HG02588 (cell line): ENCODE data around the gene FGF22.
A peak's percentile ranks its signal among the peaks of the same experiment; 100 is the strongest.
"Not testable (repeated sequence)": the region's sequence is repeated elsewhere in the genome, so short reads cannot be mapped to it uniquely, and the experiment has no call there.

ENCODE experiments used
- ATAC-seq: cut with Tn5 transposase; IDR thresholded peaks from one replicate; pipeline ENCODE4 v1.9.1; 2021; ENCODE audit warnings: mild to moderate bottlenecking, moderate library complexity; ENCODE audit not compliant: unreplicated experiment

FGF22 gene

DNA sequence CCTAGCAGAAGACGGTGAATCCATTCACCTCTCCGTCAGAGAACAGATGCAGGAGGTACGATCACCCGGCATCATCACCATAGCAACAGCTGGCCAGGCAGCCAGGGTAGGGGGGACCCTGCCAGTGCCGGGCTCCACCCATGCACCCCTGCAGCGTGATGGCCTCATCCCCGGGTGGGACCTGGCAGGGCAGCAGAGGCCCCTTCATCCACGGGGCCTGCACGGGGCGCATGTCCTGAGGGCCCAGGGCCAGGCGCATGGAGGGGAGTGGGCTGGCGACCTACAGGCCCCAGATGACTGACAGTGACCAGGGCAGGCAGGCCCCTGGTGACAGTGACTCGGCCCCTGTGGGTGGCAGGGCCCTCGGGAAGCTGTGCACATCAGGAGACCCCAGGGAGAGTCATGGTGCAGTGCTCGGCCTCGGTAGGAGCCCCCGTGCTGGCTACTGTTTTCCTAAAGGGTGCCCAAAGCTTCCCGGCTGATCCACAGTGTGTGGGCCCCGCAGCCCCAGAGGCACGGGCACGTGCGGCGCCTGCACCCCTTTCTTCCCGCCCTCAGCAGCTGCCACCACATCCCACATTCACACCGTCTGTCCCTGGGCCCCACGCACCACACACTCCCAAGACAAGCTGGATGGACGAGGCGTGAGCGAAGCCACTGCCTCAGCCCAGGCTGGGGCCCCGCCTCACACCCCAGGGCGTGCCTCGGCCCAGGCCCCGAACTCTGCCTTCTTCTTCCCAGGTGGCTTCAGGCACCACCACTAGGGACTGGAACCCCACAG is 18.6 kb downstream of the FGF22 start:
- no peak for ATAC-seq

DNA sequence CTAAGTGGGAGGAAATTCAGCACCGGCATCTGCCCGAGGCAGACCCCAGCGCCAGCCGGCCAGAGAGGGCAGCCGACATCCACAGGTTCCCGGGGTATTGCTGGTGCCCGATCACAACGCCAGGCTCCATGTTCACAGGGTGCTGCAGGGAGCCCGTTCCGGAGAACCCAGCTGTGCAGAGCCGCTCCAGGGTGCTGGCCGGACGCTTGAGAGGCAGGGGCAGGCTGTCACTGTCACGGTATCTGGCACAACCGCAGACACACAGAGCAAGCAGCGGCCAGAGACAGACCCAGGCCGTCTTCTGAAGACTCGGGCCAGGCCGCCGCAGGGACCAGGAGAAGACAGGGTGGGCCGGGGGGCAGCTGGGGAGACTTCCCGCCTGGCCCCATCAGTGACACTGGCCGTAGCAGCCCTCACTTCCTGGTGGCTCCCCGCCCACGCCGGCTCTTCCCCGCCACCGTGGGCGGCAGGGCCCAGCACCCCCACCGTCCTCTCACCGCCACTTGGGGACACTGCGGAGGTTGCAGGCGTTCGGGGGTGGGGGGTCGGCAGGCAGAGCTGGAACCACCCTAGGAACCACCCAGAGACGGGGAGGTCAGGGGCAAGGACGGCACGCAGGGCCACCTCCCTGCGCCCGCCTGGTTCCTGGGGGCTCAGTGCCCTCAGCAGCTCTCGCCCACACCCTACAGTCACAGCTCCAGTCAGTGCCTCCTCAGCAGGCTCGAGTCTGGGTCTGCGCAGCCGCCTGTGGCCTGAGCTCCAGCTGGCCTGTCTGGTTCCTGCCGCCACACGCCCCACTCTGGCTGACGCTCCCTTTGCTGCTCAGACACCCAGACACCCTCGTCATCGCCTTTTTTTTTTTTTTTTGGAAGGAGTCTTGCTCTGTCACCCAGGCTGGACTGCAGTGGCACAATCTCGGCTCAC is 19.5 kb downstream of the FGF22 start:
- ATAC-seq = no peak

DNA sequence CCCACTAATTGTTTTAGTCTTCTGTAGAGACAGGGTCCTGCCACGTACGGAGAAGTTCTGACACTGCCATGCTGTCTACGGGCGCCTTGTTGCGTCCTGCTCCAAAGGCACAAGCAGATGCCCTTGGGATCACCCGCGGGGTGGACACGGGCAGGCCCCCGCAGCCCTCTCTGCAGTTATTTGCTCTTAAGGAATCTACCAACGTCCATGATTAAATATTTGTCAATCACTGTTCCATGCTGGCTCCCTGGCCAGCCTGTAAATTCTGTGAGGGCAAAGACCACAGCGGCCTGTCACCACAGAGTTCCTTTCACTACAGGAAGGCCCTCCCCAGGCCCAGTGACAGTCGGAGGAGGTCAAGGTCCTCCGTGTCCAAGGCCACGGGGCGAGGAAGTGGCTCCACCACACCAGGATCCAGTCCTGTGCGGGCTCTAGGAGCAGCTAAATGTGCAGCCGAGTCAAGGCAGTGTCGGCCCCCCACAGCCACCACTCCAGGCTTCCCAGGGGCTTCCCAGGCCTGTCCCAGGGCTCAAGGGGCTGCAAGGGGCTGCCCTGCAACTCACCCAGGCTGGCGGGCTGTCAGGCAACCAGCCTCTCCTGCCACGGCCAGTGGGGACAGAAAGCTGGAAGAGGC is 21.2 kb downstream of the FGF22 start:
- no peak for ATAC-seq

DNA sequence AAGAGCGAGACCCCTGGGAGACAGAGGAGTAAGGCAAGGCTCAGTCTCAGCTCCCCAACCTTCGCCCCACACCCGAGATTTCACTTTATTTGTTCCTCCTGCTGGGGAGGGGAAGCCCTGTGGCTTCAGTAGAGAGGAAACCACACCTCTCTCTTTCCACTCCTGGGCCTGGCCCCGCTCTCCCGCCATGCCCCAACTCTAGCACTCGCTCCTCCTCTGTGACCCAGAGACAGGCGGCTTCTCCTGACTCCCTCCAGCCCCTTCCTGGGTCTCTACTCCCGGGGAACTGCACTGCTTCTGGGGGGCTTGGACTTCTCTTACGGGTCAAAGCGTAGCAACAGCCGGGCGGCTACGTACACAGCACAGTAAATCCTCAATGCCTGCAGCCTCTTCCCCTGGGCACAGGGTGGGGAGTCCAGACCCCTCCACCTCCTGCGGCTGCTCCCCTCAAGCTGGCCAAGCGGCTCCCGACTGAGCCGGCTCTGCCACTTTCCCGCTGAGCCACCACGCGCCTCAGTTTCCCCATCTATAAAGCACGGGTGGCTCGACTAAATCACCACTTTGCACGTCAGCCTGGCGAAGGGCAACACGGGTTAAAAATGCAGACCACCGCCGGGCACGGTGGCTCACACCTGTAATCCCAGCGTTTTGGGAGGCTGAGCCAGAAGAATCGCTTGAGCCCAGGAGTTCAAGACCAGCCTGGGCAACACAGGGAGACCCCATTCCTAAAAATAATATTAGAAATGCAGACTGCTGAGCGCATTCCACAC is 21.9 kb downstream of the FGF22 start:
- ATAC-seq = no peak

DNA sequence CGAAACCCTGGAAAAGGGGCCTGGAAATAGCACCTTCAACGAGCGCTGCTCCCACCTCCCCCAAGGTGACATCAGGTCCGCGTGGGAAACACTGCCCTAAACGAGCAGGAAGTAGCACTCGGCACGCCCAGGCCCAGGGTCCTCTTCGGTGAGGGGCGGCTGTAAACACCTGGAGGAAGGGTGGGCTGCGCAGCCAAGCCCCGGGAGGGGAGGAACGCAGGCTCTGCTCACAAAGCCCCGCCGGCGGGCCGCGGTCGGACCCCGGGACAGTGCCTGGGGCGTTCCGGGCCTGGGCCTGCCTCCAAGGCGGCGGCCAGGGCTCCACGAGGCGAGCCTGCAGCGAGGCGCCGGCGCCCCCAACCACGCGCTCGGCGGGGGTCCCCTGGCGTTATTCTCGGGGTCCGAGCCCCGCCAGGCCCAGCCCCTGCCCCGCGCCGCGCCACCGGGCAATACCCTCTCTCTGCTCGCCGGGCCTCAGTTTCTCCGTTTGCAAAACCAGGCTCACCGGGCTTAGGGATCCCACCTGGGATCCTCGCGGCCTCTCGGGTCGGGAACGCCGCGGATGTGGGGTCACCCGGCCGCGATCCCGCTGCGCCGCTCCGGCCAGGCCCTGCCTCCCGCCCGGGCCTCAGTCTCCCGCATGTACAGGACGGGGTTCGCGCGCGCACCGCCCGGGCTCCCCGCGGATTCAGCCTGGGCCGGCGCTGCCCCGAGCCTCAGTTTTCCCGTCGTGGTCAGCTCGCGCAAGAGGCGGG is 22.7 kb downstream of the FGF22 start:
- no peak for ATAC-seq

DNA sequence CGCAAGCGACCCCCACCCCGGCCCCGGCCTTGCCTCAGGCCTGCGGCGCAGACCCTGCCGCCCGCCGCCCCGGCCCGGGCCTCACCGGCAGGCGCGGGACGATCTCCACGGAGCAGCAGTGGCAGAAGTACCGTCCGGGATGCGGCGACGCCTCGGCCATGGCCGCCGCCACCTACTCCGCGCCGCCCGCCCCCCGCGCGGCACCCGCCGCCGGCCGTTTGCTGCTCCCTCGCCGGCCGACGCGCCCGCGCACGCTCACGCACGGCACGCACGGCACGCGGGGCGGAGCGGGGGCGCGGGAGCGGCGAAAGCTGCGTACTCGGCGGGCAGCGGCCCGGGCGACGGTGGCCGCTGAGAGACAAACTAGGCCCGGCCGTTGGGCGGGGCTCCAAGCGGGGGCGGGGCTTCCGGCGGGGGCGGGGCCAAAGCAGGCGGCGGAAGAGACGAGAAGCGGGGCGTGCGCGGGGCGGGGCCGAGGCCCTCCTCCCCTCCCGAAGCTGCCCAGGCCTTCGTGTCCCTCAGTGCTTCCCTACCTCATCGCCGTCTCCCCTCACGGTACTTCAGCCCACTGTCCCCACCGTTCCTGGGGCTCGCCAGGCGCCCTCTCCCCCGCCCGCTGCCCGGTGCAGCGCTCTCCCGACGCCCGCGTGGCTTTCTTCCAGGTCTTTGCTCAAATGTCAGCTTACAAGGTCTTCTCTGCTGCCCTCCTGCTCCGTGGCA is 23.4 kb downstream of the FGF22 start, which contains the start of gene RNF126:
Gene RNF126 (minus strand): TSS at position 253 of the 720 bp plus-strand sequence. CDS start 93 bp downstream, at position 160.
- ATAC-seq = peak; percentile 47

DNA sequence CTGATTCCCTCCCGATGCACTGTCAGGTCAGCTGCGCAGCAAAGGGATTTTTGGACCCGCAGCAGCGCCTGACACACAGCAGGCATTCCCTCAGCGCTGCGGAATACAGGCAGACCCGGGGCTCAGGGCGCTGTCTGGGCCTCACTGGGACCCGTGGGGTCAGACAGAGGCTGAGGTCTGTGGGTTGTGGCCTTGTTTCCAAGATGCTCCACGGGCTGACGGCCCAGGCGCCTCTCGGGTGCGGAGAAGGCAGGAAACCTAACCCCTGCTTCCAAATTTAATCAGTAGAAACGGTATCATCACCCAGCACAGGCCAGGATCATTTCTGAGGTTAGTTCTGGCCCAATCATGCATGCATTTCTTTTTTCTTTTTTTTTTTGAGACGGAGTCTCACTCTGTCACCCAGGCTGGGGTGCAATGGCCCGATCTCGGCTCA is 24.0 kb downstream of the FGF22 start:
- ATAC-seq = no peak

DNA sequence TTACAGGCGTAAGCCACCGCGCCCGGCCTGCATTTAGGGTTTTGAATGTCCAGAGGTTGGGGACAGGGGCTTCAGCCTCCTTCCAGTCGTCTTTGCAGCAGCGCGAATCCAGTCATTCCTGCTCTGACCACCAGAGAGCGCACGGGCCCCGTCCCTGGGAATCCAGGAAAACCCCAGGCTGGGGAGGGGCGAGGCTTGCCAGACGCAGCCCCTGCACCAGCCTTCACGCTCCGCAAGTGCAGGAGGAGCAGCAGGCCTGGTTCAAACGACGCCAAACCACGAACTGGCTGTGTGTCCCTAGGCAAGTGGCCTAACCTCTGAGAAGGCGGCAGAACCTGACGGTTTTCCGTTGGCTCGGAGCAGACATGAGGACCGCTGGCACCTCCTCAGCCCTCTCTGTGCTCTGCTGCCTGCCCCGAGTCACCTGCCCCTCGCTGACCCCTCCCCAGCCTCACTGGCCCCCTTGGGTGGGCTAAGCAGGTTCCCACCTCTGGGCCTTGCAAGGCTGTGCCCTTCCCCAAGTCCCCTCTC is 25.3 kb downstream of the FGF22 start:
- ATAC-seq = no peak

DNA sequence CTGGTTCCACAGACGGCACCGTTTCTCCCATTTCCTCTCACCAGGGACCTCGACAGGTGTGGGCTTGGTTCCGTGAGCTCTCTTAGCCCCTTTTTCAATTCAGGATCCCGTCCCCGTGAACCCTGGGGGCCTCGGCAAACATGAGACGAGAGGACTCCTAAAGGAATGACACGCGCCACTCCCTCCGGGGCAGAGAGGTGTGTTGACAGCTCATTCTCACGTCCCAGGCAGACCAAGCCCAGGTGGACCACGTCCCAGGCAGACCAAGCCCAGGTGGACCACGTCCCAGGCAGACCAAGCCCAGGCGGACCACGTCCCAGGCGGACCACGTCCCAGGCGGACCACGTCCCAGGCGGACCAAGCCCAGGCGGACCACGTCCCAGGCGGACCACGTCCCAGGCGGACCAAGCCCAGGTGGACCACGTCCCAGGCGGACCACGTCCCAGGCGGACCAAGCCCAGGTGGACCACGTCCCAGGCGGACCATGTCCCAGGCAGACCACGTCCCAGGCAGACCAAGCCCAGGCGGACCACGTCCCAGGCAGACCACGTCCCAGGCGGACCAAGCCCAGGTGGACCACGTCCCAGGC is 27.4 kb downstream of the FGF22 start:
- ATAC-seq = not testable (repeated sequence)

DNA sequence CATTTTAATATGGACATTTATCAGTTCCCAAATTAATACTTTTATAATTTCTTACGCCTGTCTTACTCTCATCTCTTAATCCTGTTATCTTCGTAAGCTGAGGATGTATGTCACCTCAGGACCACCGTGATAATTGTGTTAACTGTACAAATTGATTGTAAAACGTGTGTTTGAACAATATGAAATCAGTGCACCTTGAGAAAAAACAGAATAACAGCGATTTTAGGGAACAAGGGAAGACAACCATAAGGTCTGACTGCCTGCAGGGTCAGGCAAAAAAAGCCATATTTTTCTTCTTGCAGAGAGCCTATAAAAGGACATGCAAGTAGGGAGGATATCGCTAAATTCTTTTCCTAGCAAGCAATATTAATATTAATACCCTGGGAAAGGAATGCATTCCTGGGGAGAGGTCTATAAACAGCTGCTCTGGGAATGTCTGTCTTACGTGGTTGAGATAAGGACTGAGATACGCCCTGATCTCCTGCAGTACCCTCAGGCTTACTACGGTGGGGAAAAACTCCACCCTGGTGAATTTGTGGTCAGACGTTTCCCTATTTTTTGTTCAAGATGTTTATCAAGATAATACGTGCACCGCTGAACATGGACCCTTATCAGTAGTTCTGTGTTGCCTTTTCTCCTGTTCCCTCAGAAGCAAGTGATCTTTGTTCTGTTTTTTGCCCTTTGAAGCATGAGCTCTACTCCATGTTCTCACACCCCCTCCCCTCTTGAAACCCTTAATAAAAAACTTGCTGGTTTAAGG is 29.2 kb downstream of the FGF22 start:
- not testable (repeated sequence) for ATAC-seq

DNA sequence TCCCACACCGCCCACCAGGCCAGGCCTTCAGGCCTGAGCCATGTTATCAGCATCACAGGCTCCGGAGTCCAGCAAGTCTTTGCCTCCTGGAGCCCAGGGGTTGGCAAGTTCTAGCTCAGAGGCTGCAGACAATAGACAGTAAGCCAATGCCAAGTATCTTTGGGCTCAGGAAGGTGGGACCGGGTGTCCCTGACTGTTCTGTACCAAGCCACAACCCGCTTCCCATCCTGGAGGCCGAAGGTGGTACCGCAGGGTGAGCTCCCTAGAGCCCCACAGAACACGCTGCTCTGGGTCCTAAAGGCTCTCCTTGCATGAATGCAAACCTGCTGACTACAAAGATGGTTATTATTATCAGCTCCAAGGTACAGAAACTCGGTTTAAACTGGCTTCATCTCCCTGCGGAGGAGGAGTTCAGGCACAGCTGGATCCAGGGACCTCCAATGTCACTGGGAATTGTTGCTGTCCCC is 31.0 kb downstream of the FGF22 start:
- no peak for ATAC-seq

DNA sequence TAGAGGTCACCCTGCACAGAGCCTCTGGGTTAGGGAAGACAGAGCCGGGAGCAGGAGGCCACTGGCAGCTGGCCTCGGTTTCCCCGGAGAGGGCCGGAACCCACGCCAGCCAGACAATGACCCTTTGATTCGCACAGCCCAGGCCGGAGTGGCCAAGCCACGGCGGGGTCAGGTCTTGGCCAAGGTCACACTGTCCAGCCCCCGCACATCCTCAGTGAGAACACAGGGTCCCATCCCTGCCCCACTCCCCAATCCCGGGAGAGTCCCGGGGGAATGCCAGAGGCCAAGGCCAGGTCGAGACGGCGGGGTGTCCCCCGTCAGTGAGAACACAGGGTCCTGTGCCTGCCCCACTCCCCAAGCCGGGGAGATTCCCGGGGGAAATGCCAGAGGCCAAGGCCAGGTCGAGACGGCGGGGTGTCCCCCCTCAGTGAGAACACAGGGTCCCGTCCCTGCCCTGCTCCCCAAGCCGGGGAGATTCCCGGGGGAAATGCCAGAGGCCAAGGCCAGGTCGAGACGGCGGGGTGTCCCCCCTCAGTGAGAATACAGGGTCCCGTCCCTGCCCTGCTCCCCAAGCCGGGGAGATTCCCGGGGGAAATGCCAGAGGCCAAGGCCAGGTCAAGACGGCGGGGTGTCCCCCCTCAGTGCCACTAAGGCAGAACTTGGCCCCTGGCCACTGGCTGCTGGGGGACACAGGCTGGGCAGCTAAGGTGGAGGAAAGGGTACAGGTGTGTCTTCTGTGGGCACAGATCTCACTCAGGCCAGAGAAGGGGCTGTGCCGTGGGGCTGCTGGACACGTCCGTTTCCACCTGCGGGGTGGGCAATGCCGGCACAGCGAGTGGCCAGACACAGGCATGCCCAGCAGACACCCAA is 34.8 kb downstream of the FGF22 start:
- no peak for ATAC-seq

DNA sequence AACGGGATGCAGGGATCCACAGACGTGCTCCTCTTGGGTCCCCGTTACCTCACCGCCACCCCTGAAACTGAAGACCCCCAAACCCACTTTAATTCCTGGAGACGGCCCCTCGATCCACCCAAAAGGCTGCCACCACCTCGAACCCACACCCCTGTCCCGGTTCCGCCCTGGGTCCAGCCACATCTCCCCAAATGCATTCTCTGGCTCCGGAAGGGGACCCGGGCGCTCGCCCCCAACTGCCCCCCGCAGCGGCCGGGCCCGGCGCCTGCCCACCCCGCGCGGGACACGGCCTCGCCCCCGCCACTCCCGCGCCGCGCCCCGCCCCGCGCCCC is 36.3 kb downstream of the FGF22 start:
- no peak for ATAC-seq

DNA sequence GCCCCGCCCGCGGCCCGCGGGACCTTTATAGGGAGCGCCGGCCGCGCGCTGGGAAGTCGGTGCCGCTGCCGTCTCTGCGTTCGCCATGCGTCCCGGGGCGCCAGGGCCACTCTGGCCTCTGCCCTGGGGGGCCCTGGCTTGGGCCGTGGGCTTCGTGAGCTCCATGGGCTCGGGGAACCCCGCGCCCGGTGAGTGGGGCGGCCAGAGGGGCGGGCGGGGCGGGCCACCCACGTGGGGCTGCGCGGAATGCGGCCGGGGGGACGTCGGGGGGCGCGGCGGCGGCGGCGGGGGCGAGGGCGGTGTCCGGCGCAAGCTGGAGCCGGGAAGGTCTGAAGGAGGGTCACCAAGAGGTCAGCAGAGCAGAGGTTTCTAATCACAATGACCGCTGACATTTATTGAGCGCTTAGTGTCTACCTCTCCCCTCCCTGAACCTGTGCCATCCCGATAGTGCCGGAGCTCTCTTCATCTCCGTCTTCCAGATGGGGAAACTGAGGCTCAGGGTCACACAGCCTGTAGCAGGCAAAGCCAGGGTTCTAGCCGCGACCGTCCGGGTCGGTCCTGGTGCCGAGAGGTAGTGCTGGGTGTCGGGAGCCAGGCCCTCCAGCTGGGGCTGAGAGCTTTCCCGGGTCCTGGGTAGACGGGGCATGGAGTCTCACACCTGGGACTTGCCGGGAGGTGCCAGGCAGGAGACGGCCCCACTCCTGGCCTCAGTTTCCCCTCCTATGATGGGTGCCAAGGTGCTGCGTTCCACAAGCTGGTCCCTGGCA is 36.8 kb downstream of the FGF22 start, which contains the start of gene FSTL3:
Gene FSTL3 (plus strand): TSS at position 54 of the 767 bp plus-strand sequence. CDS start 32 bp downstream, at position 86.
- ATAC-seq = no peak

DNA sequence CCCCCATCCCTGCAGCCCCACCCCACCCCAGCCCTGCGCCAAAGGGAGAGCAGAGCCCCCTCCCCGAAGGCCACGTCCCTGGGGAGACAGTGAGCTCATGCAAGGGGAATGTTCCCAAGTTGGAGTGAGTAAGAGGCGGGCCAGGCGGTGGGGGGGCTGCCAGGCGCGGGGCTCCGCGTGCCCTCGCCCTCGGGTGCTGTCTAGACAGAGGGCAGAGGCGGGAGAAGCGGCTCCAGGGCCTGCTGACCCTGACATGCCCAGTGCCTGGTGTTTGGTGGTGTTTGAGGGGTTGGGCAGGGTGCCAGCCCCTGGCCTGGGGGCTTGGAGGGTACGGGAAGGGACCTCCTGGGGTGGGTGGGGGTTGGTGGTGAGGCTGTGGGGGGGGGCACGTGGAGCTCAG is 37.5 kb downstream of the FGF22 start:
- ATAC-seq = no peak
